ENCODE results near the gene SMIM45.

GRCh38 chr22:41922328-41922727 lies 29.6 kb upstream of the SMIM45 start:
- TF ChIP-seq POLR2A (IDR thresholded peaks at IDR 0.05) (no peak), CTCF (IDR thresholded peaks at IDR 0.05) (no peak), POLR2AphosphoS5 (IDR thresholded peaks at IDR 0.05) (no peak)

Measured in breast epithelium (tissue), 3 donors.